ENCODE measurements around the gene MTA1. TPM values are rescaled to one million over a fixed set of nuclear protein-coding genes. Genes with fewer than 3 reads are reported as not detected.

Gene MTA1
- total RNA-seq, 4 donors from 2014 or later: 49.0 to 94.2 (median 67.9) TPM

GRCh38 chr14:105416671-105417070 lies 3.0 kb upstream of the MTA1 start:
- intact Hi-C loops (cut with DNase I): no loop called here
- WGBS: 94% methylated on average over 11 of the region's 11 CpGs
- Histone ChIP-seq H3K27me3 (peaks cover 0 to 21% (median 3%) of the 10 kb centered on the region in 4 donors), H3K36me3 (no peaks in the 10 kb centered on the region), H3K4me3 (no peak overlapping the region), H3K4me1 (peaks cover 31 to 52% (median 44%) of the 10 kb centered on the region in 4 donors), H3K27ac (replicated peaks in 1 of 4) (no peak overlapping the region), H3K9me3 (no peaks in the 10 kb centered on the region)
- TF ChIP-seq EP300 (IDR thresholded peaks at IDR 0.05) (no peak), CTCF (IDR thresholded peaks at IDR 0.05) (no peak), POLR2A (IDR thresholded peaks at IDR 0.05; ENCODE audit: low read depth) (no peak), POLR2AphosphoS5 (IDR thresholded peaks at IDR 0.05) (no peak)
- DNase-seq (ENCODE audit: extremely low spot score): no peak

DNA sequence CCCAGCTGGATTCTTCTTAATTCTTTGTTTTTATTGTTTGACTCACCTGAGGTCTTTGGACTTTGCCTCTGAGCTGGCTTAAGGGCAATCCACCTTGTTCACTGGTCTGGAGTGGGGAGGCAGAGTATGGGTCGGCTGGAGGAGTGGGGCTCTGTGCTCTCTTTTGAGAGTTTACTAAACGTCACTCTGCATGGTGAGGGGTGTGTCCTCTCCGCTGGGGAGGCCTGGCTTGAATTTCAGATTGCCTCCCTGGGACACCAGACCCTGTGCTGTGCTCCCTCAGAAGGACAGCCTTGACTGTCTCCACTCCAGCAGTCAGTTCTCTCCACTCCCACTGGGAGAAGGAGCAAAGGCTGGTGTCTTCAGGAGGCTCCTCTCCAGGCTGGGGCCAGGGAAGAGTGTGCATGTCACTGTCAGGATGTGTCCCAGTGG lies 1.9 kb upstream of the MTA1 start:
- H3K4me1 ChIP-seq: peaks cover 38 to 56% (median 50%) of the 10 kb centered on the region in 4 donors
- WGBS: 93% methylated on average over 2 of the region's 3 CpGs
- no peak for DNase-seq (ENCODE audit: extremely low spot score)

DNA sequence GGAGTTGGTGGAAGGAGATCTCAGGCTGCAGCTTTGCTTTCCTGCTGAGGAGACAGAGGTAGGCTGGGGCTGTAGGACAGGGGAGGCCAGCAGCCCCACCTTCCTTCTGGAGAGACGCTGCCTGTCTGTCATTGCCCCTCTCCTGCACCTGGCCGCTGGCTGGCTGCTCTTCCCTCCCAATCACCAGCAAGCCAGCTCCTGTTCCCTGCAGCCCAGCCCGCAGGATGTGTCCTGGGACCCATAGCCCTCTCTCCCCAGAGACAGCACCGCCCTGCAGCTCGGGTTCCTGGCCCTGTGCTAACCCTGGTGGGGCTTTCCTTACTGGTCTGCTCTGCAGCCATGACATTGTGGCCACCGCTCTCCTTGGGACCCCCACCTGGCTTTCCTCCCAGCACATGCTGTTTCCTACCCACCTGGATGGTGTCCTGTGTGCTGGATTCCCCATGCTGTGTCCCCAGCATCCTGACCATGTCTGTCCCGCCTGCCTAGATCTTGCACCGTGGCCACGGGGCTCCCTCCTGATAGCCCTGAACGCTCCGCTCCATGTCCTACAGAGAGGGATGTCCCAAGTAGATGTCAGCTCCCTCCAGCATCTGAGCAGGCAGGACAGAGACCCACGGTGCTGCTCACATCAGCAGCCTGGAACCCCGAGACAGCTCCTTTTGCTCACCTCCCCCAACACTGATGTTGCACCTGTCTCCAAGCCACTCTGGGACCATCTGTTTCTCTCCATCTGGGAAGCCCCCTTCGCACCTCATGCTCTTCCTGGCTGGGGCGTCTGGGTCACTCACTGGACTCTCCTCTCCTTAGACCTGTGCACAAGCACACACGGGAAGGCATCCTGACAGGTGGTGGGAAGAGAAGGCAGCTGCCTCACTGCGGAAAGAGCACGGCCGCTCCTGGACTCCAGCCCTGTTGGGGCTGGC lies 1.1 kb upstream of the MTA1 start:
- H3K27me3 ChIP-seq: peaks cover 0 to 2% (median 0%) of the 10 kb centered on the region in 4 donors
- peak overlapping the region; percentile 70 to 88 (median 74) for H3K4me3 ChIP-seq
- H3K4me1 ChIP-seq: peaks cover 44 to 59% (median 54%) of the 10 kb centered on the region in 4 donors
- intact Hi-C loops (cut with DNase I): no loop called here
- H3K9me3 ChIP-seq: no peaks in the 10 kb centered on the region
- no peak for DNase-seq (ENCODE audit: extremely low spot score)
- peak overlapping the region in 2 of 4 donors; percentile 79 to 85 for H3K27ac ChIP-seq (replicated peaks in 1 of 4)
- H3K36me3 ChIP-seq: no peaks in the 10 kb centered on the region
- whole genome bisulfite sequencing: 69% methylated on average over 13 of the region's 19 CpGs
- TF ChIP-seq POLR2AphosphoS5 (IDR thresholded peaks at IDR 0.05) (no peak), POLR2A (IDR thresholded peaks at IDR 0.05; ENCODE audit: low read depth) (no peak), CTCF (IDR thresholded peaks at IDR 0.05) (no peak), EP300 (IDR thresholded peaks at IDR 0.05) (no peak)

More for the DNA sequence above, 1.9 kb upstream of the MTA1 start:
- no peaks in the 10 kb centered on the region for H3K9me3 ChIP-seq
- peaks cover 0 to 10% (median 0%) of the 10 kb centered on the region in 4 donors for H3K27me3 ChIP-seq
- intact Hi-C loops (cut with DNase I): no loop called here
- H3K36me3 ChIP-seq: no peaks in the 10 kb centered on the region
- no peak for TF ChIP-seq CTCF (IDR thresholded peaks at IDR 0.05)
- TF ChIP-seq POLR2AphosphoS5 (IDR thresholded peaks at IDR 0.05): no peak
- no peak for TF ChIP-seq POLR2A (IDR thresholded peaks at IDR 0.05; ENCODE audit: low read depth)
- TF ChIP-seq EP300 (IDR thresholded peaks at IDR 0.05): no peak
- no peak overlapping the region for H3K4me3 ChIP-seq
- no peak overlapping the region for H3K27ac ChIP-seq (replicated peaks in 1 of 4)

GRCh38 chr14:105420101-105420973 lies 710 bp downstream of the MTA1 start:
- intact Hi-C loops (cut with DNase I): no loop called here
- Histone ChIP-seq H3K9me3 (no peaks in the 10 kb centered on the region), H3K4me1 (peaks cover 37 to 51% (median 46%) of the 10 kb centered on the region in 4 donors), H3K36me3 (peaks cover 0 to 12% (median 5%) of the 10 kb centered on the region in 4 donors), H3K27ac (replicated peaks in 1 of 4) (peak overlapping the region; percentile 68 to 85 (median 78)), H3K27me3 (no peaks in the 10 kb centered on the region), H3K4me3 (peak overlapping the region; percentile 70 to 88 (median 74))
- no peak for TF ChIP-seq CTCF (IDR thresholded peaks at IDR 0.05)
- TF ChIP-seq POLR2AphosphoS5 (IDR thresholded peaks at IDR 0.05): no peak
- no peak for TF ChIP-seq POLR2A (IDR thresholded peaks at IDR 0.05; ENCODE audit: low read depth)
- TF ChIP-seq EP300 (IDR thresholded peaks at IDR 0.05): no peak
- DNase-seq (ENCODE audit: extremely low spot score): no peak
- WGBS: 6% methylated on average over 13 of the region's 67 CpGs
